HepG2 (cell line): ENCODE measurements around the gene CMTM4. TPM values are rescaled to one million over a fixed set of nuclear protein-coding genes. Genes with fewer than 3 reads are reported as not detected.

Source experiments
- BCL6 ChIP-seq: IDR thresholded peaks from 2 replicates; pipeline ENCODE4 v1.6.1; 2016; ENCODE audit warnings: missing genetic modification reagents, missing compliant biosample characterization
- CAMTA2 ChIP-seq: sonication (generic); formaldehyde crosslinking; IDR thresholded peaks from 2 replicates; pipeline ENCODE4 v1.4.0; 2020; ENCODE audit warnings: mild to moderate bottlenecking, missing genetic modification reagents, borderline replicate concordance
- CBX1 ChIP-seq: IDR thresholded peaks from one replicate; pipeline ENCODE4 v1.6.1; 2016; ENCODE audit warnings: antibody characterized with exemption, low read depth
- GFI1 ChIP-seq: sonication (generic); formaldehyde crosslinking; IDR thresholded peaks from 2 replicates; pipeline ENCODE4 v1.5.0; 2020; ENCODE audit warnings: missing genetic modification reagents, mild to moderate bottlenecking, borderline replicate concordance
- JARID2 ChIP-seq: sonication (generic); formaldehyde crosslinking; IDR thresholded peaks from 2 replicates; pipeline ENCODE4 v1.8.1; 2023; ENCODE audit warnings: missing genetic modification reagents, inconsistent platforms; ENCODE audit not compliant: insufficient replicate concordance
- KLF6 ChIP-seq: IDR thresholded peaks from 2 replicates; pipeline ENCODE4 v1.8.0; 2016; ENCODE audit warnings: missing biosample characterization, missing genetic modification reagents
- NFATC3 ChIP-seq: sonication (generic); formaldehyde crosslinking; IDR thresholded peaks from 2 replicates; pipeline ENCODE4 v1.5.1; 2020; ENCODE audit warnings: mild to moderate bottlenecking, missing genetic modification reagents
- REST ChIP-seq, 2 experiments: IDR thresholded peaks; 2 replicates each; pipeline ENCODE4 v1.6.1; 2011 to 2012; ENCODE audit warnings: low read length in 2 of 2, borderline replicate concordance in 1 of 2, low read depth in 1 of 2, mild to moderate bottlenecking in 1 of 2, moderate library complexity in 1 of 2
- SAFB2 ChIP-seq: sonication (generic); formaldehyde crosslinking; IDR thresholded peaks from 2 replicates; pipeline ENCODE4 v1.5.1; 2020; ENCODE audit warnings: missing genetic modification reagents, low read depth, mild to moderate bottlenecking, borderline replicate concordance
- TBP ChIP-seq: sonication (generic); formaldehyde crosslinking; IDR thresholded peaks from 2 replicates; pipeline ENCODE4 v1.5.0; 2020; ENCODE audit warnings: missing genetic modification reagents
- ZEB1 ChIP-seq: IDR thresholded peaks from 2 replicates; pipeline ENCODE4 v1.6.1; 2012; ENCODE audit warnings: mild to moderate bottlenecking, low read depth, inconsistent platforms; ENCODE audit not compliant: insufficient replicate concordance
- ZFP41 ChIP-seq: sonication (generic); formaldehyde crosslinking; IDR thresholded peaks from 2 replicates; pipeline ENCODE4 v1.4.0; 2020; ENCODE audit warnings: mild to moderate bottlenecking, missing genetic modification reagents, borderline replicate concordance
- ZNF18 ChIP-seq: sonication (generic); formaldehyde crosslinking; IDR thresholded peaks from 2 replicates; pipeline ENCODE4 v1.8.0; 2022; ENCODE audit warnings: mild to moderate bottlenecking, missing genetic modification reagents; ENCODE audit not compliant: insufficient replicate concordance
- ZNF337 ChIP-seq: sonication (generic); formaldehyde crosslinking; IDR thresholded peaks from 2 replicates; pipeline ENCODE4 v1.5.1; 2020; ENCODE audit warnings: missing genetic modification reagents, low read depth, mild to moderate bottlenecking, borderline replicate concordance
- ZNF382 ChIP-seq: sonication (generic); formaldehyde crosslinking; IDR thresholded peaks from 2 replicates; pipeline ENCODE4 v1.5.0; 2020; ENCODE audit warnings: missing genetic modification reagents, mild to moderate bottlenecking, borderline replicate concordance
- ZNF451 ChIP-seq: sonication (generic); formaldehyde crosslinking; IDR thresholded peaks from 2 replicates; pipeline ENCODE4 v1.5.0; 2020; ENCODE audit warnings: mild to moderate bottlenecking, missing genetic modification reagents
- ZNF501 ChIP-seq: sonication (generic); formaldehyde crosslinking; IDR thresholded peaks from 2 replicates; pipeline ENCODE4 v1.5.1; 2020; ENCODE audit warnings: mild to moderate bottlenecking, moderate library complexity, missing genetic modification reagents
- ZNF510 ChIP-seq: sonication (generic); formaldehyde crosslinking; IDR thresholded peaks from 2 replicates; pipeline ENCODE4 v1.4.0; 2020; ENCODE audit warnings: low read depth, mild to moderate bottlenecking, missing genetic modification reagents
- ZNF556 ChIP-seq: sonication (generic); formaldehyde crosslinking; IDR thresholded peaks from 2 replicates; pipeline ENCODE4 v1.4.0; 2020; ENCODE audit warnings: mild to moderate bottlenecking, missing genetic modification reagents, borderline replicate concordance
- ZNF704 ChIP-seq: sonication (generic); formaldehyde crosslinking; IDR thresholded peaks from 2 replicates; pipeline ENCODE4 v1.8.1; 2023; ENCODE audit warnings: mild to moderate bottlenecking, inconsistent platforms, moderate library complexity, missing genetic modification reagents, borderline replicate concordance
- ZSCAN31 ChIP-seq: sonication (generic); formaldehyde crosslinking; IDR thresholded peaks from 2 replicates; pipeline ENCODE4 v1.5.0; 2020; ENCODE audit warnings: low read depth, mild to moderate bottlenecking, missing genetic modification reagents
- polyA plus RNA-seq, 8 experiments: library from polyadenylated mRNA; depleted of rRNA in 3 of 8; stranded (reverse) in 7 of 8; unstranded in 1 of 8; fragments of >200 nt; fragmentation: Illumina TruSeq in 4 of 8; extraction: Trizol in 4 of 8; gene quantifications; 2 replicates each; pipeline versions ENCODE4 v1.2.1 to v1.2.3, GENCODE V29; 2011 to 2016; ENCODE audit warnings: low read depth in 4 of 8, missing spikeins in 1 of 8, mixed read lengths in 1 of 8; ENCODE audit not compliant: insufficient read depth in 1 of 8
- total RNA-seq, 5 experiments: library from RNA; depleted of rRNA; stranded (reverse); fragments of >200 nt; fragmentation: Illumina TruSeq; extraction: Trizol; gene quantifications; 2 replicates each; pipeline ENCODE4 v1.2.3, GENCODE V29; 2016; ENCODE audit warnings: low read depth in 1 of 5

Gene CMTM4
- total and polyA plus RNA-seq, 2 of the 13 experiments (the other 11 are each of a cell fraction or from before 2014, with no cell fraction given): 32.0 to 36.3 TPM

GRCh38 chr16:66608241-66609138, 88.1 kb downstream of the CMTM4 start (continued):
- peak; percentile 69; the same call in 1 of the 2 replicates for TF ChIP-seq BCL6 (CRISPR knock-in tag)
- TF ChIP-seq REST (IDR thresholded peaks at IDR 0.05; ENCODE audit: borderline replicate concordance in 1 of 2, low read depth in 1 of 2, low read length in 2 of 2): no peak
- TF ChIP-seq ZNF451: no peak; the same call in 1 of the 2 replicates
- 0 out of 2 replicates have a peak, but pooled peaks have one; percentile 38 for TF ChIP-seq KLF6
- TF ChIP-seq ZNF18 (CRISPR knock-in tag): no peak
- no peak for TF ChIP-seq JARID2 (CRISPR knock-in tag)
- 0 out of 2 replicates have a peak, but pooled peaks have one; percentile 80 for TF ChIP-seq ZNF704 (CRISPR knock-in tag)
- 0 out of 2 replicates have a peak, but pooled peaks have one; percentile 92 for TF ChIP-seq ZNF510 (CRISPR knock-in tag)
- TF ChIP-seq ZNF556 (CRISPR knock-in tag): peak; percentile 91
- peak; percentile 94 for TF ChIP-seq ZNF501 (CRISPR knock-in tag)
- TF ChIP-seq ZNF337 (CRISPR knock-in tag): no peak
- TF ChIP-seq ZEB1: peak; percentile 62
- TF ChIP-seq TBP (CRISPR knock-in tag): peak; percentile 63; the same call in 1 of the 2 replicates
- no peak for TF ChIP-seq ZNF382 (CRISPR knock-in tag)
- TF ChIP-seq CBX1: no peak
- no peak for TF ChIP-seq SAFB2
- TF ChIP-seq NFATC3 (CRISPR knock-in tag): peak; percentile 51; the same call in 1 of the 2 replicates
- 0 out of 2 replicates have a peak, but pooled peaks have one; percentile 64 for TF ChIP-seq CAMTA2 (CRISPR knock-in tag)
- TF ChIP-seq ZSCAN31: peak; percentile 72
- peak; percentile 55; the same call in 1 of the 2 replicates for TF ChIP-seq GFI1 (CRISPR knock-in tag)
- peak; percentile 92; the same call in 1 of the 2 replicates for TF ChIP-seq ZFP41 (CRISPR knock-in tag)
